Neural cell (in vitro differentiated cells): ENCODE results near the gene DLST. TPM values are rescaled to one million over a fixed set of nuclear protein-coding genes. Genes with fewer than 3 reads are reported as not detected.

Experiments used
- H2AFZ ChIP-seq: fragments of 200-600, 300-800 bp; sonication (generic), shearing (Covaris generic); 2 replicates; pipeline ENCODE4 v1.6.0; 2014; ENCODE audit warnings: low read depth, mild to moderate bottlenecking, antibody characterized with exemption, low read length, moderate library complexity
- H3F3A ChIP-seq: fragments of 200-600 bp; shearing (Covaris generic); 2 replicates; pipeline ENCODE4 v1.6.1; 2016; ENCODE audit warnings: mild to moderate bottlenecking, moderate library complexity, mixed read lengths, antibody characterized with exemption, low read length; ENCODE audit not compliant: insufficient read depth, poor library complexity, severe bottlenecking
- H3K27ac ChIP-seq: fragments of 200-600, 300-800 bp; sonication (generic), shearing (Covaris generic); 2 replicates; pipeline ENCODE4 v1.5.1; 2014; ENCODE audit warnings: mild to moderate bottlenecking, low read length, moderate library complexity
- H3K27me3 ChIP-seq: fragments of 300-800, 200-600 bp; sonication (generic), shearing (Covaris generic); 2 replicates; pipeline ENCODE4 v1.6.0; 2014; ENCODE audit warnings: mild to moderate bottlenecking, low read depth, low read length, moderate library complexity; ENCODE audit not compliant: insufficient read depth
- H3K36me3 ChIP-seq: fragments of 300-800, 200-600 bp; sonication (generic), shearing (Covaris generic); 2 replicates; pipeline ENCODE4 v1.5.1; 2014; ENCODE audit warnings: mild to moderate bottlenecking, antibody characterized with exemption, low read length, moderate library complexity; ENCODE audit not compliant: insufficient read depth
- H3K4me2 ChIP-seq: fragments of 300-800, 200-600 bp; sonication (generic), shearing (Covaris generic); 2 replicates; pipeline ENCODE4 v1.6.0; 2014; ENCODE audit warnings: mild to moderate bottlenecking, low read length
- H3K4me3 ChIP-seq: fragments of 300-800, 200-600 bp; sonication (generic), shearing (Covaris generic); 2 replicates; pipeline ENCODE4 v1.5.1; 2014; ENCODE audit warnings: mild to moderate bottlenecking, low read length, moderate library complexity
- H3K79me2 ChIP-seq: fragments of 200-600 bp; shearing (Covaris generic); replicated peaks from 2 replicates; pipeline ENCODE4 v1.6.0; 2014; ENCODE audit warnings: mild to moderate bottlenecking, low read length, moderate library complexity; ENCODE audit not compliant: insufficient read depth
- H3K9ac ChIP-seq: fragments of 300-800, 200-600 bp; sonication (generic), shearing (Covaris generic); 2 replicates; pipeline ENCODE4 v1.6.1; 2016; ENCODE audit warnings: mild to moderate bottlenecking, low read length, mixed read lengths
- H3K9me2 ChIP-seq: fragments of 200-600 bp; shearing (Covaris generic); 2 replicates; pipeline ENCODE4 v1.6.1; 2016; ENCODE audit warnings: mild to moderate bottlenecking, low read length, mixed read lengths; ENCODE audit not compliant: insufficient read depth
- H3K9me3 ChIP-seq: fragments of 200-600, 300-800 bp; sonication (generic), shearing (Covaris generic); 2 replicates; pipeline ENCODE4 v1.6.1; 2016; ENCODE audit warnings: mild to moderate bottlenecking, mixed run types, low read length, moderate library complexity, mixed read lengths
- H4K20me1 ChIP-seq: fragments of 200-600 bp; shearing (Covaris generic); 2 replicates; pipeline ENCODE4 v1.6.1; 2016; ENCODE audit warnings: mild to moderate bottlenecking, mixed run types; ENCODE audit not compliant: insufficient read depth
- CTCF ChIP-seq: fragments of 450-650 bp; IDR thresholded peaks from 2 replicates; pipeline ENCODE4 v1.5.1; 2014; ENCODE audit warnings: antibody characterized with exemption, mild to moderate bottlenecking, moderate library complexity; ENCODE audit not compliant: poor library complexity, severe bottlenecking
- EP300 ChIP-seq: fragments of 450-650 bp; conservative IDR thresholded peaks from 2 replicates; pipeline ENCODE4 v1.6.1; 2014; ENCODE audit warnings: antibody characterized with exemption, mild to moderate bottlenecking, moderate library complexity; ENCODE audit not compliant: poor library complexity, severe bottlenecking
- EZH2 ChIP-seq: fragments of 200-600, 300-800 bp; shearing (Covaris generic), sonication (generic); IDR thresholded peaks from 2 replicates; pipeline ENCODE4 v1.6.1; 2014; ENCODE audit warnings: antibody characterized with exemption, low read length, borderline replicate concordance, mild to moderate bottlenecking; ENCODE audit not compliant: insufficient read depth, poor library complexity, severe bottlenecking
- MXI1 ChIP-seq: fragments of 450-650 bp; conservative IDR thresholded peaks from 2 replicates; pipeline ENCODE4 v1.6.1; 2014; ENCODE audit warnings: antibody characterized with exemption, mild to moderate bottlenecking; ENCODE audit not compliant: poor library complexity, severe bottlenecking
- POLR2AphosphoS5 ChIP-seq: IDR thresholded peaks from 2 replicates; pipeline ENCODE4 v1.6.1; 2012
- RAD21 ChIP-seq: fragments of 450-650 bp; conservative IDR thresholded peaks from 2 replicates; pipeline ENCODE4 v1.6.1; 2014; ENCODE audit warnings: antibody characterized with exemption, mild to moderate bottlenecking, moderate library complexity
- REST ChIP-seq: IDR thresholded peaks from 2 replicates; pipeline ENCODE4 v1.6.1; 2012; ENCODE audit warnings: borderline replicate concordance
- SMC3 ChIP-seq: fragments of 450-650 bp; conservative IDR thresholded peaks from 2 replicates; pipeline ENCODE4 v1.6.1; 2014; ENCODE audit warnings: antibody characterized with exemption, mild to moderate bottlenecking, moderate library complexity; ENCODE audit not compliant: poor library complexity
- TAF1 ChIP-seq: IDR thresholded peaks from 2 replicates; pipeline ENCODE4 v1.6.1; 2012; ENCODE audit warnings: low read depth
- polyA plus RNA-seq: library from polyadenylated mRNA; depleted of rRNA; stranded (reverse); fragments of >200 nt; gene quantifications from 2 replicates; pipeline ENCODE4 v1.2.3, GENCODE V29; 2014

The DLST gene
- polyA plus RNA-seq, 1 donor from 2014 or later: 59.7 TPM

- TF ChIP-seq MXI1: no peak
- TF ChIP-seq EP300: no peak
- TF ChIP-seq RAD21: no peak
- TF ChIP-seq EZH2: no peak
- TF ChIP-seq REST: no peak
- no peak for TF ChIP-seq CTCF
- no peak for TF ChIP-seq SMC3
- Histone ChIP-seq H3K36me3 (no peaks in the 10 kb centered on the region), H3K27ac (no peak overlapping the region), H3K9me3 (no peaks in the 10 kb centered on the region), H3K4me2 (no peak overlapping the region), H3K79me2 (no peaks in the 10 kb centered on the region), H3F3A (no peaks in the 10 kb centered on the region), H4K20me1 (no peaks in the 10 kb centered on the region), H3K9me2 (no peaks in the 10 kb centered on the region), H3K4me3 (no peak overlapping the region), H3K9ac (no peak overlapping the region), H2AFZ (no peak overlapping the region), H3K27me3 (no peaks in the 10 kb centered on the region)
Measured at GRCh38 chr14:74934476-74935359, 53.0 kb downstream of the DLST start.

- TF ChIP-seq REST (no peak), MXI1 (no peak), EP300 (no peak), EZH2 (no peak), TAF1 (no peak), RAD21 (no peak), POLR2AphosphoS5 (no peak), SMC3 (no peak), CTCF (no peak)
- no peaks in the 10 kb centered on the region for H3F3A ChIP-seq
- no peaks in the 10 kb centered on the region for H3K27me3 ChIP-seq
- H3K9me2 ChIP-seq: no peaks in the 10 kb centered on the region
- no peak overlapping the region for H3K9ac ChIP-seq
- no peaks in the 10 kb centered on the region for H3K79me2 ChIP-seq
- no peak overlapping the region for H2AFZ ChIP-seq
- H3K27ac ChIP-seq: no peak overlapping the region
- H3K36me3 ChIP-seq: no peaks in the 10 kb centered on the region
- no peak overlapping the region for H3K4me3 ChIP-seq
- H4K20me1 ChIP-seq: no peaks in the 10 kb centered on the region
- no peak overlapping the region for H3K4me2 ChIP-seq
- H3K9me3 ChIP-seq: no peaks in the 10 kb centered on the region
Measured at GRCh38 chr14:74935360-74935680, 53.6 kb downstream of the DLST start.
